Muscle of back (tissue), 10 donors: Measurements from ENCODE around the gene ARNT2. TPM values are rescaled to one million over a fixed set of nuclear protein-coding genes. Genes with fewer than 3 reads are reported as not detected.

ENCODE experiments used
- polyA plus RNA-seq, 10 donors: library from polyadenylated mRNA; unstranded; fragments of 120-200 nt; gene quantifications; one replicate each; pipeline ENCODE4 v1.2.1, GENCODE V29; 2013; ENCODE audit not compliant: insufficient read length in 10 of 10

The ARNT2 gene
- polyA plus RNA-seq, 10 donors = 6.8 to 10.0 (median 8.0) TPM

Other genes with a start within 250 kb of the ARNT2 start
- 1 to 10 TPM in 6 of 10 donors, under 1 TPM in 4; 0.74 to 2.0 (median 1.1) TPM for gene CTXND1, start 152.2 kb upstream of the ARNT2 start, polyA plus RNA-seq